Type B pancreatic cell (in vitro differentiated cells): Measurements from ENCODE around the gene BPIFA3. TPM values are rescaled to one million over a fixed set of nuclear protein-coding genes. Genes with fewer than 3 reads are reported as not detected.

ENCODE experiments used
- DNase-seq: peaks from one replicate; pipeline ENCODE4 v3.0.0; 2021; ENCODE audit warnings: mixed read lengths; ENCODE audit not compliant: unreplicated experiment; ENCODE audit errors: extremely low spot score
- H3K27ac Mint-ChIP-seq: 2 replicates; pipeline ENCODE4 v1.8.0; 2021; ENCODE audit warnings: mild to moderate bottlenecking, mixed read lengths
- H3K27me3 Mint-ChIP-seq: 2 replicates; pipeline ENCODE4 v1.8.0; 2021; ENCODE audit warnings: mixed read lengths
- H3K36me3 Mint-ChIP-seq: 2 replicates; pipeline ENCODE4 v1.8.0; 2021; ENCODE audit warnings: mixed read lengths
- H3K4me1 Mint-ChIP-seq: one replicate; pipeline ENCODE4 v1.8.0; 2021; ENCODE audit warnings: mixed read lengths; ENCODE audit not compliant: unreplicated experiment
- H3K4me3 Mint-ChIP-seq: 2 replicates; pipeline ENCODE4 v1.8.0; 2021; ENCODE audit warnings: mild to moderate bottlenecking, mixed read lengths
- H3K9me3 Mint-ChIP-seq: 2 replicates; pipeline ENCODE4 v1.8.0; 2021; ENCODE audit warnings: mixed read lengths
- total RNA-seq: library from RNA; stranded (reverse); gene quantifications from 2 replicates; pipeline ENCODE4 v1.2.1, GENCODE V29; 2021; ENCODE audit warnings: low replicate concordance
- TF ChIP-seq, protein P1 (sequence below): fragments of 200-600 bp; sonication (generic); conservative IDR thresholded peaks from 2 replicates; pipeline ENCODE4 v1.5.0; 2021; ENCODE audit warnings: antibody characterized with exemption, mild to moderate bottlenecking

Gene BPIFA3
- total RNA-seq, 1 donor from 2014 or later: not detected

DNA sequence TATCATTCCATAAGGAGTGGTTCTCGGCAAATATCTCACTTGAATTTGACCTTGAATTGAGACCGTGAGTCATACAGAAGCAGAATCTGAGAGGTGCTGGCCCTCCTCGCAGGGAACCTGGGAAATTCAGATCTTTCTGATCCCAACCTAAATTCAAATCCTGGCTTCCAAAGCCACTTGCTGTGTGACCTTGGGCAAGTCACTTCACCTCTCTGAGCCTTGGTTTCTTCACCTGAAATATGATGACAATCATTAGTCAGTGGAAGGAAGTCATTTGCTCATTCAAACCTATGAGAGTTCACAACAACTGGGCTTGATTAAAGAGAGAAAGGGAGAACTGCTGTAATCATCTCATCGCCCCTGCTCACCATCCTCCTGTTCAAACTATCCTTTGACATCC, 7.2 kb downstream of the BPIFA3 start:
- no peak overlapping the region for H3K4me3 Mint-ChIP-seq
- no peaks in the 10 kb centered on the region for H3K9me3 Mint-ChIP-seq
- H3K36me3 Mint-ChIP-seq: no peaks in the 10 kb centered on the region
- no peak overlapping the region for H3K27ac Mint-ChIP-seq
- DNase-seq: no peak
- TF ChIP-seq, protein P1, sequence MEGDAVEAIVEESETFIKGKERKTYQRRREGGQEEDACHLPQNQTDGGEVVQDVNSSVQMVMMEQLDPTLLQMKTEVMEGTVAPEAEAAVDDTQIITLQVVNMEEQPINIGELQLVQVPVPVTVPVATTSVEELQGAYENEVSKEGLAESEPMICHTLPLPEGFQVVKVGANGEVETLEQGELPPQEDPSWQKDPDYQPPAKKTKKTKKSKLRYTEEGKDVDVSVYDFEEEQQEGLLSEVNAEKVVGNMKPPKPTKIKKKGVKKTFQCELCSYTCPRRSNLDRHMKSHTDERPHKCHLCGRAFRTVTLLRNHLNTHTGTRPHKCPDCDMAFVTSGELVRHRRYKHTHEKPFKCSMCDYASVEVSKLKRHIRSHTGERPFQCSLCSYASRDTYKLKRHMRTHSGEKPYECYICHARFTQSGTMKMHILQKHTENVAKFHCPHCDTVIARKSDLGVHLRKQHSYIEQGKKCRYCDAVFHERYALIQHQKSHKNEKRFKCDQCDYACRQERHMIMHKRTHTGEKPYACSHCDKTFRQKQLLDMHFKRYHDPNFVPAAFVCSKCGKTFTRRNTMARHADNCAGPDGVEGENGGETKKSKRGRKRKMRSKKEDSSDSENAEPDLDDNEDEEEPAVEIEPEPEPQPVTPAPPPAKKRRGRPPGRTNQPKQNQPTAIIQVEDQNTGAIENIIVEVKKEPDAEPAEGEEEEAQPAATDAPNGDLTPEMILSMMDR: no peak
- peaks cover 66% of the 10 kb centered on the region for H3K27me3 Mint-ChIP-seq
- no peaks in the 10 kb centered on the region for H3K4me1 Mint-ChIP-seq

DNA sequence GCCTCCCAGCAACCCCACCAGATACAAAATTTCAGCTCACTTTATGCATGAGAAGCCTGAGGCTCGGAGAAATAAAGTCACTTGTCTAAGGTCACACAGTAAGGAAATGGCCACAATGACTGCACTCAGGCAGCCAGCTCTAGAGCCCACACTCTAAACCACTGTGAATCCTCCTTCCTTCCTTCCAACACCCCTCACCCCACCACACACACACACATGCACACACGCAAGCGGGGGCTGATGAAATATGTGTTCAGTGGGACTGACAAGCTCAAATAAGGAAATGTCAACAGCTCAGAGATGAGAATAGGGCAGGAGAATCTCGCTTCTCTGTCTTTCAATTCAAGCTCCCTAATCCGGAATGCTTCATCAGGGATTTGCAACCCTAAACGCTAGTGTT, 12.7 kb downstream of the BPIFA3 start:
- TF ChIP-seq, protein P1: no peak
- DNase-seq: no peak
- no peak overlapping the region for H3K4me3 Mint-ChIP-seq
- no peaks in the 10 kb centered on the region for H3K9me3 Mint-ChIP-seq
- H3K36me3 Mint-ChIP-seq: no peaks in the 10 kb centered on the region
- H3K4me1 Mint-ChIP-seq: no peaks in the 10 kb centered on the region
- no peak overlapping the region for H3K27ac Mint-ChIP-seq
- H3K27me3 Mint-ChIP-seq: peaks cover 69% of the 10 kb centered on the region

DNA sequence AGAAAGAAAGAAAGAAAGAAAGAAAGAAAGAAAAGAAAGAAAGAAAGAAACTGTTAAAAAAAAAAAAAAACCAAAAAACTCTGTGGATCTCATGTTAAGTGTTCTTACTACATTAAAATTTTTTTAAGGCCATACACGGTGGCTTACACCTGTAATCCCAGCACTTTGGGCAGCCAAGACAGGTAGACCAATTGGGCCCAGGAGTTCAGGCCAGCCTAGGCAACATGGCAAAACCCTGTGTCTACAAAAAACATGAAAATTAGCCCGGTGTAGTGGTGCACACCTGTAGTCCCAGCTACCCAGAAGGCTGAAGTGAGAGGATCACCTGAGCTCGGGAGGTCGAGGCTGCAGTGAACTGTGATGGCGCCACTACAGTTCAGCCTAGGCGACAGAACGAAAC, 14.1 kb downstream of the BPIFA3 start:
- no peaks in the 10 kb centered on the region for H3K4me1 Mint-ChIP-seq
- H3K27ac Mint-ChIP-seq: no peak overlapping the region
- H3K9me3 Mint-ChIP-seq: no peaks in the 10 kb centered on the region
- TF ChIP-seq, protein P1: no peak
- no peak for DNase-seq
- peaks cover 66% of the 10 kb centered on the region for H3K27me3 Mint-ChIP-seq
- no peaks in the 10 kb centered on the region for H3K36me3 Mint-ChIP-seq
- no peak overlapping the region for H3K4me3 Mint-ChIP-seq

DNA sequence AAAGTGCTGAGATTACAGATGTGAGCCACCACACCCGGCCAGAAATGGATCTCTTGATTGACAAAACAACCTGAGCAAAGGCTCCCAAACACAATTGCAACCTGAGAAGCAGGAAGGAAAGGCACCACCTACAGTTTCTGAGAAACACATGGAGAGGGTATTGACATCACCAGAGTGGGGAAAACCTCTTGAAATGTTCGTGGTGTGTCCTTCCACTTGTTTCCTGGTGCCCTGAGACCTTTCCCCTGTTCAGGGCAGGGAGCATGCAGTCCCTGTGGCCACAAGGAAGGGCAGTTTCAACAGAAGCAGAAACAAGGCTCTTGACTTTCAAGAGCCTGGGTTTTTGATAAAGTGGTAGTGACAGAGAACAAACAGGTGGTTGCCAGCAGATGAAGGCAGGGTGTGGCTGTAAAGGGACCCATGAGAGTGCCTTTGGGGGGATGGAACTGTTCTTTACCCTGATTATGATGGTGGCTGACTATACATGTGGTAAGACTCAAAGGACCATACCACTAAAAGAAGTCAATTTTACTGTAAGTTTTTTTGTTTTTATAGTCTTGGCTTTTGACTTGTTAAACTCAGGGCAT, 15.4 kb downstream of the BPIFA3 start:
- H3K27me3 Mint-ChIP-seq: peaks cover 70% of the 10 kb centered on the region
- TF ChIP-seq, protein P1: no peak
- H3K4me1 Mint-ChIP-seq: no peaks in the 10 kb centered on the region
- no peak overlapping the region for H3K27ac Mint-ChIP-seq
- no peaks in the 10 kb centered on the region for H3K9me3 Mint-ChIP-seq
- DNase-seq: no peak
- no peaks in the 10 kb centered on the region for H3K36me3 Mint-ChIP-seq
- H3K4me3 Mint-ChIP-seq: no peak overlapping the region

DNA sequence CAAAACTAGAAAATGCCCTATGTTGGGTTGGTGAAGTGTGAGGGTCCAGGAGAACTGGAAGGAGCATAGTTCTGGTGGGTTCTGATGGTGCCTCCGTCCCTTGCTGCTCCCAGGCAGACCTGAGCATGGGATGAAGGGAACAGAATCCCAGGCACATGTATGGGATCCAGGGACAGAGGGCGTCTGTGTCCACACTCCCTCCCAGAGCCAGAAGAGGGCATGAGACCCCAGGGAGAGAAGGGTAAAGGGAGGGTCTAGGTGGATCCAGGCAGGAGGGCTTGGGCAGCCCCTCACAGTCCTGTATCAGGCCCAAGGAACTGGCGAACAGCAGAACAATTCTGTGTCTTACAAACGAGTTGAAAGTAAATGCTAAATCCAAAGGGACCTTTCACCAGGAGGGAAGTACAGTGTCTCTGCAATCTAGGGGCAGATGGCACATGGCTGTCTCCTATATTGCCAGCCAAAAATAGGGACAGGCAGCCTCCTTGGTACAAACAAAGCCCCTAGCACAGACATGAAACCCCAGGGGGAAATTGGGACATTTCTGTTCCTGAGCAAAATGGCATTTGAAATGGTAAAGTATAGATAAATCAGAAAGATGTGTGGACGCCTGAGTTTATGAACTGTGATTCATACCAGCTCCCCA, 16.1 kb downstream of the BPIFA3 start:
- no peak overlapping the region for H3K27ac Mint-ChIP-seq
- no peak overlapping the region for H3K4me3 Mint-ChIP-seq
- H3K36me3 Mint-ChIP-seq: no peaks in the 10 kb centered on the region
- H3K9me3 Mint-ChIP-seq: no peaks in the 10 kb centered on the region
- DNase-seq: no peak
- H3K4me1 Mint-ChIP-seq: no peaks in the 10 kb centered on the region
- TF ChIP-seq, protein P1: peak; percentile 56
- peaks cover 64% of the 10 kb centered on the region for H3K27me3 Mint-ChIP-seq
